Peyer's patch (tissue), 4 donors: ENCODE measurements around the gene AGTPBP1. TPM values are rescaled to one million over a fixed set of nuclear protein-coding genes. Genes with fewer than 3 reads are reported as not detected.

Experiments used
- DNase-seq, 3 donors: peaks; one replicate each; pipeline ENCODE4 v3.0.0-alpha.2; 2017 to 2019
- H3K27ac ChIP-seq, 4 donors: fragments of 200-600 bp; sonication (generic); one replicate each; pipeline ENCODE4 v1.5.1; 2016 to 2019
- H3K27me3 ChIP-seq, 2 donors: fragments of 200-600 bp; sonication (generic); one replicate each; pipeline ENCODE4 v1.5.1; 2019
- H3K36me3 ChIP-seq, 3 donors: fragments of 200-600 bp; sonication (generic); one replicate each; pipeline ENCODE4 v1.5.1; 2016 to 2019
- H3K4me1 ChIP-seq, 4 donors: fragments of 200-600 bp; sonication (generic); one replicate each; pipeline ENCODE4 v1.5.1; 2016 to 2019
- H3K4me3 ChIP-seq, 4 donors: fragments of 200-600 bp; sonication (generic); 1 replicate in 3 of 4; 2 replicates in 1 of 4; pipeline ENCODE4 v1.5.1; 2016 to 2019; ENCODE audit warnings: mild to moderate bottlenecking in 1 of 4
- H3K9me3 ChIP-seq, 4 donors: fragments of 200-600 bp; sonication (generic); one replicate each; pipeline ENCODE4 v1.5.1; 2016 to 2019; ENCODE audit warnings: mild to moderate bottlenecking in 1 of 4
- CTCF ChIP-seq, 6 experiments: fragments of 450-650 bp in 4 of 6; fragments of 200-600 bp in 2 of 6; sonication (generic) in 1 of 6; IDR thresholded peaks; one replicate each; pipeline ENCODE4 v1.5.1; 2017 to 2019; ENCODE audit warnings: antibody characterized with exemption in 6 of 6, mild to moderate bottlenecking in 3 of 6, moderate library complexity in 1 of 6
- POLR2A ChIP-seq, 2 donors: fragments of 450-650 bp; IDR thresholded peaks; one replicate each; pipeline ENCODE4 v1.5.1; 2017; ENCODE audit warnings: antibody characterized with exemption in 2 of 2, mild to moderate bottlenecking in 2 of 2, moderate library complexity in 2 of 2
- total RNA-seq, 4 donors: library from RNA; depleted of rRNA; stranded (reverse); fragments of >200 nt; gene quantifications; one replicate each; pipeline ENCODE4 v1.1.0, GENCODE V29; 2016

The AGTPBP1 gene
- total RNA-seq, 4 donors from 2014 or later: 9.1 to 42.9 (median 13.0) TPM

DNA sequence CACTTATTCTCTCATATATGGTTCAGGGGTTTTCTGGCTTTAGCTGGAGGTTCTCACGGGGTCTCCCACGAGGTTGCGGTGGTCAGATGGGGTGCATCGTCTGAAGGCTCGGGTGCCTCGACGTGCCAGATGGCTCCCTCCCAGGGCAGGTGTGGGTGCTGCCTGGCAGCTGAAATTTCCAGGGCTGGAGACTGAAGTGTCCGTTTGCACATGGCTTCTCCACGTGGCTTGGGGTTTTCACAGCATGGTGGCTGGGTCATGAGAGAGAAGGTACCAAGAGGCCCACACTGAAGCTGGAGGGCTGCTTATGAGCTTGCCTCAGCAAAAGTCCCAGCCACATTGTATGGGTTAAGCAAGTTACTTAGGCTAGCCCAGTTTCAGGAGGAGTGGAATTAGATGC is 218.6 kb downstream of the AGTPBP1 start:
- TF ChIP-seq CTCF (IDR thresholded peaks at IDR 0.05) (no peak), POLR2A (IDR thresholded peaks at IDR 0.05) (no peak)
- H3K4me1 ChIP-seq: peaks cover 0 to 7% (median 2%) of the 10 kb centered on the region in 4 donors
- no peak overlapping the region for H3K27ac ChIP-seq
- no peak for DNase-seq
- no peak overlapping the region for H3K4me3 ChIP-seq
- H3K36me3 ChIP-seq: no peaks in the 10 kb centered on the region
- no peaks in the 10 kb centered on the region for H3K9me3 ChIP-seq
- no peaks in the 10 kb centered on the region for H3K27me3 ChIP-seq

DNA sequence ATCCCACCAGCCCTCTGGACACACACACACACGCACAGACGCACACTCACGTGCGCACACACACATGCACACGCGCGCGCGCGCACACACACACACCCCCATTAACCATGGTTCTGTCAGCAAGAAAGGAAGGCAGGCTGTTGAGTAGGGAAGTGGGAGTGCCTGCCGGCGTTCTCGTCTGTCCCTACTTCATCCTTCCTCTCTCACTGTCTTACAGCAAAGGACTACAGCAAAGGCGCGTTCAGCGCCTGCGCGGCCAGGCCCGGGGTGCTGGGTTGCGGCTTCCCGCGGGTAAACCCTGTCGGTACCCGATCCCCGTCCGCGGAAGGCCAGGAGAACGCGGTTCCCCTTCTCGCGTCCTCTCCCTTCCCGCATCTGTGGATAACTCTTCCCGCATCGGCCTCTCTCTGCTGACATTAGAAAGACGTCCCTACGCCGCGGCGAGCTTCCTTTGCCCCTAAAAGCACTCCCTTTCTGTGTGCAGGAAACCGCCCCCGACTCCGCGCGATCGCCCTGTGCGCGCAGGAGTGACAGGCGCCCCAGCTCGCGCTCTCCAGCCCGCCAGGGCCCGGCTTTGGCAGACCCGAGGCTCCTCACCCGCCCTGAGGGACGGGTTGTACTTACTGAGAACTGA is 219.2 kb downstream of the AGTPBP1 start:
- Histone ChIP-seq H3K4me1 (peaks cover 0 to 7% (median 2%) of the 10 kb centered on the region in 4 donors), H3K9me3 (no peaks in the 10 kb centered on the region), H3K4me3 (peak overlapping the region in 2 of 4 donors; percentile 34), H3K36me3 (no peaks in the 10 kb centered on the region), H3K27me3 (no peaks in the 10 kb centered on the region), H3K27ac (no peak overlapping the region)
- no peak for TF ChIP-seq CTCF (IDR thresholded peaks at IDR 0.05)
- DNase-seq: no peak

GRCh38 chr9:85521371-85522197 is 220.2 kb downstream of the AGTPBP1 start:
- DNase-seq: no peak
- TF ChIP-seq CTCF (IDR thresholded peaks at IDR 0.05): no peak
- TF ChIP-seq POLR2A (IDR thresholded peaks at IDR 0.05): no peak
- Histone ChIP-seq H3K9me3 (no peaks in the 10 kb centered on the region), H3K4me1 (peaks cover 0 to 7% (median 2%) of the 10 kb centered on the region in 4 donors), H3K27me3 (no peaks in the 10 kb centered on the region), H3K4me3 (no peak overlapping the region), H3K36me3 (no peaks in the 10 kb centered on the region), H3K27ac (no peak overlapping the region)

DNA sequence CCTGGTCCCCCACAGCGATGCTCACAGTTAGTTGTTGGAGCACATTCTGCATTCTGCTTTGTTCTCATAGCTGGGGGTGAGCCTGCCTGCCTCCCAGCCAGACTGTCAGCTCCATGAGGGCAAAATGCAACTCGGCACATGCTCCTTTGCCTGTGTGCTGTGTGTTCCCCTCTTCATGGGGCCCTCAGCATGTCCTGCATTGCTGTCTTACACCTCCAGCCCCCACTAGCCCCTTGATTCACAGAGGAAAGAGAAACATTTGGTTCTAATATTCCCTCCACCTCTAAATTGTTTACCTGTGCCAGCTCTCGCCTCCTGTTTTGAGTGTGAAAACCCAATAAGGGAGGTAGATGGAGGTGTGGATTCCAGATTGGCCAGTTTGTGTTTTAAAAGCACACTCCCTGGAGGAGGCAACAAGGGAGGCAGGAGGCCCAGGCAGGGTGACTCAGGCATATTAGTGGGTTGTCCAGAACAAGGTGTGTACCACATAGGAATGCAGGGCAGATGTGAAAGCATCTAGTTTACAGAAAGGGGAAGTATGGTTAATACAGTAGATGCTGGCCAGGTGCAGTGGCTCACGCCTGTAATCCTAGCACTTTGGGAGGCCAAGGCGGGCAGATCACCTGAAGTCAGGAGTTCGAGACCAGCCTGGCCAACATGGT is 224.6 kb downstream of the AGTPBP1 start:
- no peak for DNase-seq
- TF ChIP-seq POLR2A (IDR thresholded peaks at IDR 0.05) (no peak), CTCF (IDR thresholded peaks at IDR 0.05) (no peak)
- Histone ChIP-seq H3K36me3 (no peaks in the 10 kb centered on the region), H3K27me3 (no peaks in the 10 kb centered on the region), H3K4me3 (no peak overlapping the region), H3K9me3 (no peaks in the 10 kb centered on the region), H3K27ac (no peak overlapping the region), H3K4me1 (peaks cover 0 to under 1% (median 0%) of the 10 kb centered on the region in 4 donors)

- H3K27me3 ChIP-seq: no peaks in the 10 kb centered on the region
- H3K36me3 ChIP-seq: no peaks in the 10 kb centered on the region
- H3K4me3 ChIP-seq: no peak overlapping the region
- H3K27ac ChIP-seq: no peak overlapping the region
- no peaks in the 10 kb centered on the region for H3K9me3 ChIP-seq
- TF ChIP-seq POLR2A (IDR thresholded peaks at IDR 0.05) (no peak), CTCF (IDR thresholded peaks at IDR 0.05) (no peak)
- no peak for DNase-seq
- no peaks in the 10 kb centered on the region for H3K4me1 ChIP-seq
Measured at GRCh38 chr9:85516455-85516854, 225.3 kb downstream of the AGTPBP1 start.
